ENCODE results near the gene NMUR1. TPM values are rescaled to one million over a fixed set of nuclear protein-coding genes. Genes with fewer than 3 reads are reported as not detected.

NMUR1 gene
- total RNA-seq, 2 donors from 2014 or later: 0.21 to 3.2 TPM

GRCh38 chr2:231524477-231525247 lies 5.6 kb downstream of the NMUR1 start:
- TF ChIP-seq, protein P1, sequence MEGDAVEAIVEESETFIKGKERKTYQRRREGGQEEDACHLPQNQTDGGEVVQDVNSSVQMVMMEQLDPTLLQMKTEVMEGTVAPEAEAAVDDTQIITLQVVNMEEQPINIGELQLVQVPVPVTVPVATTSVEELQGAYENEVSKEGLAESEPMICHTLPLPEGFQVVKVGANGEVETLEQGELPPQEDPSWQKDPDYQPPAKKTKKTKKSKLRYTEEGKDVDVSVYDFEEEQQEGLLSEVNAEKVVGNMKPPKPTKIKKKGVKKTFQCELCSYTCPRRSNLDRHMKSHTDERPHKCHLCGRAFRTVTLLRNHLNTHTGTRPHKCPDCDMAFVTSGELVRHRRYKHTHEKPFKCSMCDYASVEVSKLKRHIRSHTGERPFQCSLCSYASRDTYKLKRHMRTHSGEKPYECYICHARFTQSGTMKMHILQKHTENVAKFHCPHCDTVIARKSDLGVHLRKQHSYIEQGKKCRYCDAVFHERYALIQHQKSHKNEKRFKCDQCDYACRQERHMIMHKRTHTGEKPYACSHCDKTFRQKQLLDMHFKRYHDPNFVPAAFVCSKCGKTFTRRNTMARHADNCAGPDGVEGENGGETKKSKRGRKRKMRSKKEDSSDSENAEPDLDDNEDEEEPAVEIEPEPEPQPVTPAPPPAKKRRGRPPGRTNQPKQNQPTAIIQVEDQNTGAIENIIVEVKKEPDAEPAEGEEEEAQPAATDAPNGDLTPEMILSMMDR (IDR thresholded peaks at IDR 0.05): no peak
- H3K27ac ChIP-seq: no peak overlapping the region
- DNase-seq (ENCODE audit: low spot score): no peak
- ATAC-seq (ENCODE audit: insufficient number of reproducible peaks, low FRiP score, low read depth): no peak
- H3K36me3 ChIP-seq: no peaks in the 10 kb centered on the region
- H3K9me3 ChIP-seq: no peaks in the 10 kb centered on the region
- H3K4me1 ChIP-seq (ENCODE audit: control insufficient read depth in 1 of 2, low read depth in 2 of 2): no peaks in the 10 kb centered on the region
- no peaks in the 10 kb centered on the region for H3K27me3 ChIP-seq (replicated peaks; ENCODE audit: insufficient read depth)
- no peak overlapping the region for H3K4me3 ChIP-seq

DNA sequence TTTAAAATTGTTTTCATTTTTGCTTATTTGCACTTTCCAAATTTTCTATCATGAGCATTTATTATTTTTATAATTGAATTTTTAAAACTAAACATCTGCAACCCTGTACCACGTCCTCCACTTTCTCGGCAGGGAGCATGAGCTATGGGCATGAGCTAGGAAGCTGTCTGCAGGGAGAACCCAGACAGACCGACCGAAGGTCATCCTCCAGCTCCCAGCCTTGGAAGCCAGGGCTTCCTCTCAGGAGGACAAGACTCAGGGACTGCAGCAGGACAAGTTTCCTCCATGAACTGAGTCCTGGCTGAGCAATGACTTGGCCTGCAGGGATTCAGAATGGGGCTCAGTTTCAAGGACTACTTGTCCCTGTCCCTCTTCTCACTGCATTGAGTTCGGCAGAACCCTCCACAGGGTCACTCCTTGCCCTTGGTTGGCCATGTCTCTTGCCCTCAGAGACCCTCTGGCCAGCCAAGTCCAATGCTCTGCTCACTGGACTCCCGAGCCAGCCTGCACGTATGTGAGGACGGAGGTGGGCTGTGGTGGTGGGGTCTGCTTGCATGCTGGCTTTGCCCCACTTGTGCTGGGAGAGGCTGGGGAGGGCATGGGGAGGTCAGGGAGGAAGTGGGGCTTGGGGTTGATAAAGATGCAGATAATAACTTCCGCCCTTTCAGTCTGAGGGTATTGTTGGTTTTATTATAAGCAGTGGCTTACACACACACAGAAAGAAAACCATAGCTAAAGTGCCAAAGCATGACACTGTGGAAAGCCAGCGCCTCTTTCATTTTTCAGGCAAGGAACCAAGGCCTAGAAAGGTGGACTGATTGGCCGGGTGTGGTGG lies 6.6 kb downstream of the NMUR1 start:
- Histone ChIP-seq H3K9me3 (no peaks in the 10 kb centered on the region), H3K27me3 (replicated peaks; ENCODE audit: insufficient read depth) (no peaks in the 10 kb centered on the region), H3K27ac (no peak overlapping the region), H3K4me3 (no peak overlapping the region), H3K36me3 (no peaks in the 10 kb centered on the region), H3K4me1 (ENCODE audit: control insufficient read depth in 1 of 2, low read depth in 2 of 2) (no peaks in the 10 kb centered on the region)
- TF ChIP-seq, protein P1 (IDR thresholded peaks at IDR 0.05): no peak
- DNase-seq (ENCODE audit: low spot score) (no peak), ATAC-seq (ENCODE audit: insufficient number of reproducible peaks, low FRiP score, low read depth) (no peak)

- H3K4me3 ChIP-seq: no peak overlapping the region
- no peaks in the 10 kb centered on the region for H3K4me1 ChIP-seq (ENCODE audit: control insufficient read depth in 1 of 2, low read depth in 2 of 2)
- DNase-seq (ENCODE audit: low spot score) (no peak), ATAC-seq (ENCODE audit: insufficient number of reproducible peaks, low FRiP score, low read depth) (no peak)
- H3K36me3 ChIP-seq: no peaks in the 10 kb centered on the region
- TF ChIP-seq, protein P1 (IDR thresholded peaks at IDR 0.05): no peak
- no peaks in the 10 kb centered on the region for H3K27me3 ChIP-seq (replicated peaks; ENCODE audit: insufficient read depth)
- no peaks in the 10 kb centered on the region for H3K9me3 ChIP-seq
- H3K27ac ChIP-seq: no peak overlapping the region
Observed at GRCh38 chr2:231522418-231523180, 7.6 kb downstream of the NMUR1 start.

DNA sequence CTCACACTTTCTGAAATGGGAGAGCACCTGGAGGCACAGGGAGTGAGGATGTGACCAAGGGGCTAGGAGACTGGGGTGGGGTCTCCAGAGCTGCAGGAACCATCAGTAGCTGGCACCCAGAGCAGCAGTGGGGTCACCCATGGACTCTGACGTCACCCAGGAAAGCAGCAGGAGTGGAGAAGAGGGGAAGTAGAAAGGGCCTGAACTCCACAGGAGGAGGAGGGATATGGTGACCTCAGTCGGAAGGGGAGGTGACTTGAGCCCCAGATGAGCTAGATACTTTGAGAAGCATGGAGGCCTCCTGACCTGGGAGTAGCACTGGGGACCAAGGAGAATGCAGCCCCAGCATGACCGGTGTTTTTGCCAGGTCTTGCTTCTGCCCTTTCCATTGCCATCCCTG lies 8.8 kb downstream of the NMUR1 start:
- no peak overlapping the region for H3K4me3 ChIP-seq
- H3K27me3 ChIP-seq (replicated peaks; ENCODE audit: insufficient read depth): no peaks in the 10 kb centered on the region
- TF ChIP-seq, protein P1 (IDR thresholded peaks at IDR 0.05): no peak
- H3K4me1 ChIP-seq (ENCODE audit: control insufficient read depth in 1 of 2, low read depth in 2 of 2): no peaks in the 10 kb centered on the region
- DNase-seq (ENCODE audit: low spot score) (no peak), ATAC-seq (ENCODE audit: insufficient number of reproducible peaks, low FRiP score, low read depth) (no peak)
- H3K9me3 ChIP-seq: no peaks in the 10 kb centered on the region
- H3K27ac ChIP-seq: no peak overlapping the region
- H3K36me3 ChIP-seq: no peaks in the 10 kb centered on the region
